ENCODE measurements around the gene BCKDK.

The BCKDK gene

DNA sequence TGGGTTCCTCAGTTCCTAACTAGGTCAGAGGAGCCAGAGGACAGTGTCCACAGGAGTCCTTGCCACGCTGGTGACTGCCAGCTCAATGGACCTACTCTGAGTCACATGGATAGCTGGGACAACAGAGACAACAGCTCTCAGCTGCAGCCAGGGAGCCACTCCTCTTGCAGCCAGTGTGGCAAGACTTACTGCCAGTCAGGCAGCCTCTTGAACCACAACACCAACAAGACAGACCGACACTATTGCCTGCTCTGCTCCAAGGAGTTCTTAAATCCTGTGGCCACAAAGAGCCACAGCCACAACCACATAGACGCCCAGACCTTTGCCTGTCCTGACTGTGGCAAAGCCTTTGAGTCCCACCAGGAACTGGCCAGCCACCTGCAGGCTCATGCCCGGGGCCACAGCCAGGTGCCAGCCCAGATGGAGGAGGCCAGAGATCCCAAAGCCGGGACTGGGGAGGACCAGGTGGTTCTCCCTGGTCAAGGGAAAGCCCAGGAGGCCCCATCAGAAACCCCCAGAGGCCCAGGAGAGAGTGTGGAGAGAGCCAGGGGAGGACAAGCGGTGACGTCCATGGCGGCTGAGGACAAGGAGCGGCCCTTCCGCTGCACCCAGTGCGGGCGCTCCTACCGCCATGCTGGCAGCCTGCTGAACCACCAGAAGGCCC lies 27.3 kb upstream of the BCKDK start:
- no peak for DNase-seq

DNA sequence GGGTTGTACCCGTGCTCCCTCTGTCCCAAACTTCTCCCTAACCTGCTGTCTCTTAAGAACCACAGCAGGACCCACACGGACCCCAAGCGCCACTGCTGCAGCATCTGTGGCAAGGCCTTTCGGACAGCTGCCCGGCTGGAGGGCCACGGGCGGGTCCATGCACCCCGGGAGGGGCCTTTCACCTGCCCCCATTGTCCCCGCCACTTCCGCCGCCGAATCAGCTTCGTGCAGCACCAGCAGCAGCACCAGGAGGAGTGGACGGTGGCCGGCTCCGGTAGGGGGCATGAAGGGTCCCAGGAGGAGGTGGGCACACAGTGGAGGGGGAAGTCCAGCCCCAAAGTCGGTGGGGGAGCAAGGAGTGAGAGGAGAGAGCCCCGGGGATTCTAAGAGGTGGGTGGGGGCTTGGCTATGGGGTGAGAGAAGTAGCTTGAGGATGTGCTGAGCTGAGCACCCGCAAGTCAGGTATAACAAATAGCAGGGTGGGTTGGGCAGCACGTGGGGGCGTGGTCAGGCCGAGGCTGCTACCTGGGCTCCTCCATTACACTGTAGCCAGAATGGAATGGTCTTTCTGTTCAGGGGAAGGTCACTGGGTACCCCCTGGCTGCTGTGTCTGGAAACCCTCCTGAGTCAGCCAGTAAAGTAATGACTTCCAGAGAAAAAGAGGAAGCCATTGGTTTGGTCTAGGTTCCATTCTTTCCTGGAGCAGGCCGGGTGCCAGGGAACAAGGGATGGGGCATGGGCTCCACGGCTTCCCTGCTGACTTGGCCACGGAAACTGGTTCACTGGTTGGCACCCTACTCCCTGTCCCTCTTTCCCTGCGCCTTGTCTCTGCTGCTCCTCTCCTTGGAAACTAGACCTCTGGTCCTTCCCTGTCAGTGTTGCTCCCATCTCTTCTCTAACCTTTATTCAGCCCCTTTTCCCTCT lies 26.5 kb upstream of the BCKDK start:
- DNase-seq = peak; percentile 44 to 50 (median 47)

DNA sequence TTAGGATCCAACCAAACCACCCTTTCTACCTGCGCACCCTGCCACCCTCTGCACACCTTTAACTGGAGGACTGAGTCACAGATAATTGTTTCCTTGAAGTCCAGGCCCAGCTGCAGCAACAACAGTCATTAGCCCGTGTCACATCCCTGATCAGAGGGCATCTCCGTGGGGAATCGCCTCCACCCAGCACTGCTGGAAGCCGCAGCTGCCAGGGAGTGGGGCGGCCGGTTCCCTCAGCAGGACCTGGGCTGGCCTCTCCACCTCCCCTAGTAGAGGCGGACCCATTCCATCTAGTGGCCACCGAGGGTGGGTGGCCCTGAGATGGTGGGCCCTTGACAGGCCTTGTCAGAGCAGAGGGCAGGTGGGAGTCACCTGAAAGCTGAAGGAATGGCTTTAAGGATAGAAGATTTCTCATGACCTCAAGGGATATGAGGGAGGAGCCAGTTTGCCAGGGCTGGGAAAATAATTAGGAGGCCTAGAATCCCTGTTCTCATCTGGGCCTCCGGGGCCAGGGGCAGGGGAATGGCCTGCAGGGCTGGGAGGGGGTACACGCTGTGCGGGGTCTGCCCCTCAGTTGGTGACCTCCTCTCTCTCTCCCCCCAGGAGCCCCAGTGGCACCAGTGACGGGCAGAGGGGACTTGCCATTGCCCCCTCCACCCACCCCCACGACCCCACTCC lies 25.7 kb upstream of the BCKDK start:
- no peak for DNase-seq

DNA sequence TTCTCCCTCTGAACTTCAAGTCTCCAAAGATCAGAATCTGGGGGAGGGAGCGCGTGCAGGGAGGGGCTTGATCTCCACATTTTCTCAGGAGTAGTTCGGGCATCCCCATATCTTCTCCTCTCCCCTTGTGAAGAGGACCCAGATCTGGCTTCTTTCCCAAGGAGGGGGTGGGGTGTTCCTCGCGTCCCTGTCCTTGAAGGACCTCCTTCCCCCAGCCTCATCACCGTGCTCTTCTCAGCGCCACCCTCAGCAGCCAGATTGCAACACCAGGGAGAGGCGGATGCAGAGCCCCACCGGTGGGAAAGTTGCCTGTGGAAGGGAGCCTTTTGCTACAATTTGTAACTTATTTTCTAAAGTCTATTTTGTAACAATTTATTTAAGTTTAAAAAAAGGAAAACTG lies 25.1 kb upstream of the BCKDK start:
- DNase-seq = no peak

DNA sequence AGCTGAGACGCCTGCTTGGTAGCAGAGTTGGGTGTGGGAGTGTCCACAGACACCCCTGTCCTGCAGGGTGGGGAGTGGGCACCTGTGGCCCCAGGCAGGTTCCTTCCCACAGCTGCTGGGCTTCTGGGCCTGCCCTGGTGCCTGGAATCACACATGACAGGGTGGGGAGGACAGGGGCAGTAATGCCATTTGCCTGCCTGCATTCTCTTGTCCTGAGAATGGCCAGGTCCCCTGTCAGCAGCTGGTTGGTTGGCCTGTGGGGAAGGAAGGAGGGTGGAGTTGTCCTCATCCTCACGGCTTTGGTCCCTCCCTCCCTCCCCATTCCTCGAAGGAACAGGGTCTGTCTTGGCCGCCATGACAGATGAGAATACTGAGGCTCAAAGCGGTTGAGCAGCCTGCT lies 24.6 kb upstream of the BCKDK start:
- no peak for DNase-seq

DNA sequence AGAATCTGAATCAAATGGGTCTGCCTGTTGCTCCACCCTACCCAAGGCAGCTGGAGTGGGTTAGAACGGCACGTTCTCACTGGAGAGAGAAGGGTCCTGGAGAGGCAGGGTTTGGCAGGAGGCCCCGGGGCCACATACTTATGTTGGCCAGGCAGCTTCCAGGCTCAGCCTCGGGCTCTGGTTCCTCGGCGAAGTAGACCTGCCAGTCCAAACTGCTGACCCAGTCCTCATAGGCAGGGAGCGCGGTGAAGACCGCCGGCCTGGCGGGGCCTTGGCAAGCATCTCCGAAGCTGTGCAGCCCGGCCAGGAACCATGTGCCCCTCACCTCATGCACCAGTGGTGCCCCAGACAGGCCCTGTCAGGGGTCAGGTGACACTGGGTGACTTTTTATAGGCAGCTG lies 24.2 kb upstream of the BCKDK start:
- DNase-seq = no peak

DNA sequence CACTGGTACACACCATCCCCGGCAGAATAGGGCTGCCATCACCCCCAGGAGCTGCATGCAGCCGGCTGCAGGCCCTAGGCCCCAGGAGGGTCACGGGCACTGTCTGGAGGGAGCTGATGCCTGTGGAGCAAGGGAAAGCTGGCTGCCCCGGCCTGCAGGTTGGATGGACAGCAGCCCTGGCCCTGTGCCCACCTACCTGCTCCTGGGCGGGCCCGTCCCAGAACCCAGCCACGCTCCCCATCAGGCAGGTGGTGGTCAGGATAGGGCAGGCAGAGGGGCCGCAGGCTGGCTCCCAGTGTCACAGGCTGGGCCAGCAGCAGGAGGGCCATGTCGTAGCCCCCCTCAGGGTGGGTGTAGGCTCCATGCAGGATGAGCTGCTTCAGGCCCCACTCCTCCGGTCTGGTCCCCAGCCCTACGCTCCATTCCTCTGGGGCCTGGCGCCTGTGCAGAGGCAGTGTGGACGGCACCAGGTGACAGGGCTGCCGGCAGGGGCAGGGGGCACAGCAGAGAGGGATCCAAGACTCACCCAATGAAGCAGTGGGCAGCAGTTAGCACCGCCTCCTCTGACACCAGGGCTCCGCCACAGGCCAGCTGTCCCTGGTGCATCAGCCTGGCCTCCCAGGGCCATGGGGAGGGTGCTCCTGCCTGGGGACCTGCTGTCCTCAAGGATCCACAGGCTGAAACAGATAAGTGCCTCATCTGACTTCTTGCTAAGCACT lies 23.4 kb upstream of the BCKDK start:
- DNase-seq = no peak

DNA sequence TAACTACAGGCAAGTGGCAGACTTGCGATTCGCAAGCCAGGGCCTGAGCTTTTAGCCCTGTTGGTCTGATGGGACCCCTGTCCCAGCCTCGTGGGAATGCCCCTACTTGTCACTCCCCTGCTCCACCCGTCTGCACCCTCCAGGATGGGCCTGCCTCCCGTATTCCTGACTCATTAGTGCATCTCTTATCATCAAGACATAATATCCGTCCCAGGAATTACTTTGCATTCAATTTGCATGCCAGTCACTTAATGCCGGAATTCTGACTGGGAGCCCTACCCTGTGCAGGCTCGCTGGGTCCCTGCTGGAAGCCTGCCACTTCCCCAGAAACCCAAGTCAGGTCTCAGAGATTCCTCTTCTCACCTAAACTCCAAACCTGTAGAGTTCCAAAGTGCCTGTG lies 22.8 kb upstream of the BCKDK start:
- DNase-seq = no peak

DNA sequence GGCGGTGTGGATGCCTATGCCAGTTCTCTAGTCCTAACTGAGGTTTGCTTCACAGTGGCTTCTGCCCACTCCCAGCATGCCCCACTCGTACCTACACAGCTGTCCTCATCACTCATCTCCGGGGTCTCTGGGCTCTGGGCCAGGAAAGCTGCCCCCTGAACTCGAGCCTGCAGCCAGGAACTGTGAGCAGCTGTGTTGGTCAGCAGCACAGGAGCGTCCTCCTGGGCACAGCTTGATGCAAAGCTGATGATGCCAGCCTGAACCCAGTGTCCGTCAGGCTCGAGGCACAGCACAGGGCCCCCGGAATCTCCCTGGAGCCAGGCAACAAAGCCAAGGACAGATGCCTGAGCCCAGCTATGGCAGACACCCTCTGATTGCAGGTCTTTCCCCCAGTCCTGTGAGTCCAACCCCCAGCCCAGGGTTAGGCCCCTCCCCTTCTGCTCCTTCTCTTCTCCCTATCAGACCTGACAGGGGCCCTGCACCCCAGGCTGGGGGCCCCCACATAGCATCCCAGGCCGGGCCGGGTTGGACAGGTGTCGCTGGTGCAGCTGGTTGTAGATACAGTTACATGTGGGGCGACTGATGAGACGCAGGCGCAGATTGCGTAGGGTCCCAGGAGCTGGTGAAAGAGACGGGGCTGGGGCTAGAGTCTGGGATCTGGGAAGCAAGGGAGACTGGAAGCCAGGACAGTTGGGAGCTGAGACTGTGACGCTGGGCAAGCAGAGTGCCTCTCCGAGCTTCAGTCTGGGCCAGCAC lies 22.1 kb upstream of the BCKDK start:
- DNase-seq = no peak

DNA sequence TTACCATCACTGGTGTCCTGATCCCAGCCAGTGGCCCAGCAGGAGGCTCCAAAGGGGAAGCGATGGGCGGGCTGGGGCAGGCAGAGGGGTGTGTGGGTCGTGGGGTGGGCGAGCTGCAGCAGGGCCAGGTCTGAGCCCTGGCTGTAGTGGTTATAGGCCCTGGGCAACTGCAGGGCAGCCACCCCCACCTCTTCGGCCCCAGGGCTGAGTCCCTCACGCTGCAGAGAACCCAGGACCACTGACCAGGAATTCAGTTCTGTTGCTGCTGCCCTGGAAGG lies 21.6 kb upstream of the BCKDK start:
- DNase-seq = no peak

DNA sequence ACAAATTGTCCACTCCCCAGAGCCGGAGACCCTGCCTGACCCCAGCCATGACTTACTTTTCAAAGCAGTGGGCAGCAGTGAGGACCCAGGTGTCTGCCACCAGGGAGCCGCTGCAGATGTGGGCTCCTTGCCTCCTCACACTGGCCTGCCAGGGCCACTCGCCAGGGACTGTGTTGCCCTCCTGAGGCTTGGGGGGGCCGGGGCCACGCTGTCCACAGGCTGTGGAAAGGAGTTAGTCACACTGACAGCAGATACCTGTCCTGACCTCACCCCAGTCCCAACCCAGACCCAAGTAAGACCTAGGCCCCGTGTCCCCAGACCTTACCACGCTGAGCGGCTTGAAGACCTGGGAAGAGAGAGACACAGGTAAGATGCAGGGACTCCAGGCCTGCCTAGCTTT lies 20.7 kb upstream of the BCKDK start:
- no peak for DNase-seq

DNA sequence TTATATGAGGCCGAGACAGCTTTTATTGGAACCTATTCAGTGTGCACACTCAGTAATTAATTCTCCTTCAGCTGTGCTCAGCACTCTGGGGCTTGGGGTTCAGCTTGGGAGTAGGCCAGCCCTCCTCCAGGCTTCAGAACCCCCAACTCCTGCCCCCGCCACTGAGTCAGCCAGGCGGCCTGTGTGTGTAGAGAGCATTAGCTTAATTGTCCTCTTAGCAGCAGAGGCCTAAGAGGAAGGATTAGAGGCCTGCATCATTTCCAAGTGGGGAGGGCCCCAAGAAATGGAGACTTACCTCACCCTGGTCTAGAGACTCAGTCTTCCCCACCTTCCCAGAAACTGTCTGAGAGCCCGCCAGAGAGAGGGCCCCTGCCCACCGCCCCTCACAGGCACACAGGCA lies 20.2 kb upstream of the BCKDK start:
- DNase-seq = no peak

DNA sequence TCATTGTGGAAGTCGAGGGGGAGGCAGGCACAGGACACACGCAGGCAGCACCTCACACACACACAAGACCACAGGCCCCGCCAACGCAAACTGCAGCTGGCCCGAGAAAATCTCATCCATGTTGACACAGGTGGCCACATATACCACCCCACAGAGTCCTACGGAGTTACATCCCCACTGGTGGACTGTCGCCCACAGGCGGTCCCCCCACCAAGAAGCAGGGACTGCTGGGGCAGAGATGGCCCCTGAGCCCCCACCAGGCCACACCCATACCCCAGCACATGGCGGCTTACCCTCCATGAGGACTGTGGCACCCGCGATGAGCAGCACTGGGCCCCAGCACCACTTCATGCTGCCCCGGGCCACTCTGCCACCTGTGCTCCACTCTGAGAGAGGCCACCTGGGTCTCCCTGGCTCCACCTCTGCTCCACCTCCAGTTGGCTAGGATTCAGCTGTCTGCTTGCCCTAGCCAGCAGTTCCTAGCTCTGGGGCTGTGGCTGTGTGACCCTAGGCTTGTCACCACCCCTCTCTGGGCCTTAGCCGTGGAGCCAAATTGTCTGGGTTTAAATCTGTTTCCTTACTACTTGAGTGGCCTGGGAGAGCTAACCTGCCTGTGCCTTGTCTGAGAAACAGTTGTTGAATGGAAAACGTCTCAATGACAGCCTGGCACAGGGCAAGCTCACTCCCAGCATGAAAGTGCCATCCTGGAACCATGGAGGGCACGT lies 19.6 kb upstream of the BCKDK start, which contains the start of gene PRSS53:
Gene PRSS53, minus strand, starts transcription at position 485 of the 725 bp plus-strand sequence. Its CDS starts 134 bp downstream, at position 351.
- DNase-seq = no peak

DNA sequence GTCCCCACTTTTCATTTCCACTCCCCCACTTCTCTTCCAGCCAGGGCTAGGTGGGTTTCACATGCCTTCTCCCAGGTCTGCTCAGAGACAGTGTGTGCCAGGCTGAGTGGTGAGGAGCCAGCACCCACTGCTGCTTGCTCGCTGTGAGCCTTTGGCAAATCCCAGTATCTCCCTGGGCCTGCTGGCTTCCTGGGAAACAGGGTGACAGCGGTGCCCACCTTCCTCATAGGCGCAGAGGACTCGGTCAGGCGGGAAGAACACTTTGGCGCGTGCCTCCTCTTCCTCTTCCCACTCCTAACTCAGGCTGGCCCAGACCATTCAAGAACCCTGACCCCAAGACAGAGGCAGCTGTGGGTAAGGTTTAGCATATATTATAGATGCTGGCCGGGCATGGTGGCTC lies 19.0 kb upstream of the BCKDK start:
- DNase-seq = no peak

DNA sequence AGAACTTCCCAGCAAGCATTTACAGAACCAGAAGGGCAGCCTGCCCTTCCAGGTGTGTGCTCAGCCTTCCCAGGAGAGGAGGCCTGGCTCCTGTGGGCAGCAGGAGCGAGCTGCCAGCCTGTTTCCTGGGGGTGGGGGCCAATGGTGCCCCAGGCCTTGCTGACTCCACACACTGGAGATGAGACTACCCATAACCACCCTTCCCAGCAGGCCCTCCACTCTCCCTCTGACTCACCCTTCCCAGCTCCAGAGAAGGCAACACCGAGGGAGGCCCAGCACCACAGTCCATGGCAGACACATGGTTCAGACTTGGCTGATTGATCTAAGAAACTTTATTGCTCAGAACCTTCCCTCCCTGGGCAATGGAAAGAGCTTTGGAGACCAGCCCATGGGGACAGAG lies 17.6 kb upstream of the BCKDK start:
- no peak for DNase-seq

DNA sequence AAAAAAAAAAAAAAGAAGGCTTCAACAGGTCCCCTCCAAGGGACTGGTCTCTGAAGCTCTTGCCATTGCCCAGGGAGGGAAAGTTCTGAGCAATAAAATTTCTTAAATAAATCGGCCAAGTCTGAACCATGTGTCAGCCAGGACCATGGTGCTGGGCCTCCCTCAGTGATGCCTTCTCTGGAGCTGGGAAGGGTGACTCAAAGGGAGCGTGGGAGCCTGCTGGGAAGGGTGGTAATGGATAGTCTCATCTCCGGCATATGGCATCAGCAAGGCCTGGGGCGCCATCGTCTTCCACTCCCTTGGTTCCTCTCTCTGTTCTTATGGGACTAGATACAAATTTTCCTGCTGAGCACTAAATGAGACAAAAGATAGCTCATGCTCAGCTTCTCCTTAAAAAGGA lies 15.9 kb upstream of the BCKDK start:
- no peak for DNase-seq

DNA sequence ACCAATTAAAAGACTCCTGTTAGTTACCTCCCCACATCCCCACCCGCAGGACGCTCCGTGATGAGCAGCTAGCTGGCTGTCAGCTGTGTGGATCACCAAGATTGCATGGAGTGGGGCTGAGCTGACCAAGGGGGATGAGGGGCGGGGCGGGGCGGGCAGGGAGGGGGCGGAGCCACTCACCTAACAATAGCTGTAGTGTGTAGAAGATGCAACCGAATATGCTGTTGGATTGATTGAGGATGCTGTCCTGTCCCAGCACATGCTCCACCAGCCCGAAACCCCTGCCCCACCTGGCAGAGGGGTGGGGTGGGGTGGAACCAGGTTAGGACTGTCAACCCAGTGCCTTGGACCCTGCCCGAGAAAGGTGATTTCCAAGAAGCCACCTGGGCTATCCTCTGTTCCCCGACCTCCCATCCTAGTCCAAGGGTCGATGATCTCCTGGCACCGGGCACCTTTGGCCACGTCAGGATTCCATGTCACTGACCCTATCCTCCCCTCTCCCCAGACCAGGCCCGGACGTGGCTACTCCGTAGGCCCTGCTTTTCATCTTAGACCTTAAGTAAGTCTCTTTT lies 15.0 kb upstream of the BCKDK start:
- DNase-seq = peak in 1 of 3 donors; percentile 27

DNA sequence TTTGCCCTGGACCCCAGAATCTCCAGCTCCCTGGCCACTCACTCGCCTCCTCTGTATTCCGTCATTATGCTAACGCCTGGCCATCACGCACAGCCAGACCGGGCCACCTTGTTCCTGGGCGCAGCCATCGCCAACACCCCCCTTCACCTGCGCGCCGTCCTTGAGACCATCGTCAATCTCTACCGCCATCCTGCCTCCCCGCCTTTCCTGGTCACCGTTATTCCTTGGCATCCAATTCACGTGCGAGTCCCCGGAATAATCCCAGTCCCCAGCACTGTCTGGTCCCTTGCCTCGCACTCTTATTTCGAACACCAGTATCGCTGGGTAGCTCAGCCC lies 14.1 kb upstream of the BCKDK start:
- DNase-seq = peak in 1 of 3 donors; percentile 38

DNA sequence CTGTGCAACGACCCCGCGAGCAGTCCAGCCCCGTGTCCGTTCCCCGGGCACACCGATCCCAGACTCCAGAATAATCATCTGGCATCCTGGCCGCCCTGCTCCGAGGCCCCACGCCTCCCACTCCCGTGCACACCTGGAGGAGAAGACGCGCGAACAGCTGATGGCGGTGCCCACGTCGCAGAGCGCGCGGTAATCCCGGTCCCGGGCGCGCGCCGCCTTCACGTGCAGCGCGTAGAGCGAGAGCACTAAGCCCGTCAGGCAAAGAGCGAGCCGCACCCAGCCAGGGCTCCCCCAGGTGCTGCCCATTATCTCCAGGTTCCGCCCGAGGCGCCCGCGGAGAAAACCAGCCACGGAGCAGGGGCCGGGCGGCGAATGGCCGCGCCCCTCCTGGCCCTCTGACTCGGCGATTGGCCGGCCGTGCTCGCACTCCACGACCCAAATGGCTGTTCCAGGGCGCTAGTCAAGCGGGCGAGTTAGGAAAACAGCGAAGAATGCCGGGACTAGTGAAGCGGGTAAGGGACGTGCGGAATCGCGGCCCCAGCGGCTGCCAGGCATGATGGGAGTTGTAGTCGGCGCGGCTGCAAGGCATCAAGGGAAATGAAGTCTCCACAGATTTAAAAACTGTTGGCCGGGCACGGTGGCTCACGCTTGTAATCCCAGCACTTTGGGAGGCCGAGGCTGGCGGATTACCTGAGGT lies 13.6 kb upstream of the BCKDK start, which contains the start of gene VKORC1:
Gene VKORC1, minus strand, starts transcription at position 374 of the 697 bp plus-strand sequence. Its CDS starts 68 bp downstream, at position 306.
- peak; percentile 97 to 99 (median 99) for DNase-seq

DNA sequence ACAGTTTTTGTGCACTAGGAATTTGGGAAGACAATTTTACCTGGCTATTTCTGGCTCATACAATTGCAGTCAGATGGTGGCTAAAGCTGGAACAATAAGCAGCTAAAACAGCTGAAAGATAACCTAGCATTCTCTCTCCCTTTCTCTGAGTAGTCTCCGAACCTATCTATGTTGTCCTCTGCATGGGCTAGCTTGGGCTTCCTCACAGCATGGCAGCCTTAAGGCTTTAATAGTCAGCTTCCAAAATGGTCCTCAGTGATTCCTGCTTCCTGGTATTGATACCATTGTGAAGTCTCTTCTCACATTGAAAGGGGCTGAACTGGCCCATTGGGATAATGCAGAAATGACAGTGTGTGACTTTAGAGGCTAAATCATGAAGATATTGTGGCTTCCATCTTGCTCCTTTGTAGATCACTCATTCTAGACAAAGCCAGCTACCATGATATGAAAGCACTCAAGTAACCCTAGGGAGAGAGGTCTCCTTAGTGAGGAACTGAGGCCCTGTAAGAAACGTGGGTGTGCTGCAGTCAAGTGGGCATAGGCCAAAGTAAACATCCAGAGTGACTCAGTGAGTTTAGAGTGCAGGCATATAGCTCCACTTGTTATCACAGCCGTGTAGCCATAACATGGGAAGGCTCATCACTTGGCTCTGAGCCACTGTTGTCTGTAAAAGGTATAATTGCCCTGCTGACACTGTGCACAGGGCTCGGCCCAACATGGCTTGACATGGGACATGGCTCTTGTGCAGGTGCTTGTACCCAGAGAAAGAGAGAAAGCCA lies 8.1 kb upstream of the BCKDK start:
- no peak for DNase-seq
